Stimulated activated CD4-positive, alpha-beta T cell treated with anti-CD3 and anti-CD28 coated beads, Interleukin-1b, Interleukin-23, amount 100 ng/mL, for 1 hour (primary cell): ENCODE measurements around the gene PGAP1.
A peak's percentile ranks its signal among the peaks of the same experiment; 100 is the strongest.
"Not testable (repeated sequence)": the region's sequence is repeated elsewhere in the genome, so short reads cannot be mapped to it uniquely, and the experiment has no call there.

Experiments
- DNase-seq, 2 donors: peaks; one replicate each; pipeline ENCODE4 v3.0.0-alpha.2; 2020; ENCODE audit warnings: low read depth in 2 of 2

PGAP1 gene

DNA sequence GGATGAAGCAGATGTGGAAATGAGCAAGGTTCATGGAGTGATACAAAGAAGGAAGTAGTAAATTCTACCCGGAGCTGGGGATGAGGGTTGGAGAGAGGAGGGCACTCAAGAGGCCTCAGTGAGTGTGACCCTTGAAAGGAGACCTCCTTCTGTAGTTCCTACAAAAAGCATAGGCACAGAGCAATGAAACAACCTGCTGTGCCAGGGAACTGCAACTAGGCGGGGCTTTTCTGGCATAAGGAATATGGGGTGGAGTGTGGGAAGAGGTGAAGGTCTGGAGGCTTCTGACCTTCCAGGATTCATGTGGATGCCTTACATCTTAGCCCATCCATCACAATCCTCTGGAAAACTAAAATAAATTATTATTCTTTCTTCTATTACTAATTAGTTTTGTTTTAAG is 25.5 kb upstream of the PGAP1 start:
- DNase-seq, result no peak

DNA sequence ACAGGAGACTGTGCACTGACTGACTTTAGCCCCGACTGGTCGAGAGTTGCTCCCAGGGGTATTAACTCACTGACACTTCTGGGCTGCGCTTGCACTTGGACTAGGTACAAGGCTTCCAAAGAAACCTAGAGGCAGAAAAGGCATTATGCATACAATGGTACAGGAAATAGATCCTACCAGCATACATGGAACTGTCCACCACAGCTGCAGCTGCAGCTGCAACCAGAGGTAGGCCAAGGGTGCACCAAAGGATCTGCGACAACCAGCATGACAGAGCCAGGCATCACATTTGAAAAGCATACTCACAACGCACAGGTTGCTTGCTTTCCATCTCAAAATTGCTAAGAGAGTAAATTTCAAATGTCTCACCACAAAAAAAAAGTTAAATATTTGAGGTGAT is 22.6 kb upstream of the PGAP1 start:
- no peak for DNase-seq

DNA sequence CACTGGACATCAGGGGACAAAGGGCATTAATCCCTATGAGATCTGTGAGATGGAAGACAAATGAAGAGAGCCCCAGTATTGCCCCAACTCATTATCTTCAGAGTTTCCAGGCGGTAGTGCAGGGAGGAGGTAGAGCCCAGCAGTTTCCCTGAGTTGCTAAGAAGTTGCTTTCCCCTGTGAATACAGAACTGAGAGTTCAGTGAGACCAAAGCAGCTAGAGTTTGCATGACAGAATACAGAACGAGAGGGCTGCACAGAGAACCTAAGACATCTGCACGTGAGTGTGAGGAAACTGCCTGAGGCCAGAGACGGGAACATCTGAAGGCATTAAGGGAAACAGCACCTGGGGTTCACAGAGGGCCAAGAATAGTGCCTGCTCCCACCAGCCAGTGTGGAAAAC is 18.1 kb upstream of the PGAP1 start:
- no peak for DNase-seq

DNA sequence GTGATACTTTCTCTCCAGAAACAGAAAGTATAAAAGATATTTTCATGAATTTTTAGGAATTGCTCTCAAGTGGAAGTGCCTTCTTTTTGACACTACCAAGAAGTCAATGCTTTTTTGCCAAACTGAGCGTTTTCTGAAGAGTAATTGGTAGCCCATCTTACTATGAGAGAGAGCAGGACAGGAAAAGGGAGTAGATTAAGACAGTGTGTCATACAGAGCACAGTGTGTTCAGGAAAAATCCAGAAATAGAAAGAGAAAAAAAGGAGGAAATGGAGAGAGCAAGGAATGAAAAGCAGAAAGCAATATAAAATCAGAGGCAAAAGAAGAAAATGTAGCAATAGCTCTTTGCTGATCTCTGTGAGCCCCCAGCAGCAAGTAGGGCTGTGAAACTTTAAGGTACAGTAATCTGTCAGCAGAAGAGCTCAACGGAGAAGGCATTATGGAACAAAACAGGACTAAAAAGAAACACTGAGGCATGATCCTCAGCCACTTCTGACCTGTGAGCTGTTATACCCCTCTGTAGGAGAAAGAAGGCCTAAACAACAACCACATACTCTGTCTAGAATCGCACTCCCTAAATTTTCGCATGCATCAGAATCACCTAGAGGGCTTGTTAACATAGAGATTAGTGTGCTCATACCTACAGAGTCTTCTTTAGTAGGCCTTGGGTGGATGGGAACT is 15.0 kb upstream of the PGAP1 start:
- DNase-seq, result no peak

DNA sequence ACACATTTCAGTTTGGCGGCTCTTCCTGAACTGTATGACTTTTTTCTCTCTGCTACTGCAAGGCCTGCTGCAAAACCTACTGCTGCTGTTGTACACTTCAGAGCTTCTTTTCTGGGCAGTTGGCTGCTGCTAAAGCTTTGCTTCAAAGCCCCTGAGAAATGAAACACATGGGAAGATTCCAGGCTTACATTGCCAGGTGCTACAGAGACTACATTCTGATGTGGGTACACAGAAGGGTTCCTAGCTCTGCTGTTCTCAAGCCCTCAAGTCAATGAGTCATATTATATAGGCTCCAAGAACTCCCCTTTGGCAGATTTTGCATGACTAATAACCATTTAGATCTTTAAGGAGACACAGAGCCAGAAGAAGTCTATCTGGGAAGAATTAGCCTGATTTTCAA is 12.9 kb upstream of the PGAP1 start:
- no peak for DNase-seq

DNA sequence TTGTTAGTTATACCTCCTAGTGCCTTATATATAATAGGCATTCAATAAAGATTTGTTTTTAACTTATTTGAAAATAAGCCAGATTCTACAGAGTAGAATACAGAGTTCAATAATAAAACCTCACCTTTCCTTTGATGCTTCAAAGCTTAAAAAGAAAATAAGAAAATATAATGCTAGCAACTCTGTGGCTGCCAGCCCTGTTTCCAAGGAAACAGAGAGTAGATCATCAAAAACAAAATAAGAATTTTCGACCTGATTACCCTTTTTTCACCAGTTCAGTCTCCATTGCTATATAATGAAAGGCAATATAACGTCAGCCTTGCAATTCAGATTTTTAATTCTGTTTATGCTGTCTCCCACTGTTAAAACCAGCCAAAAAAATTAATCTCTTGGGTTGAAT is 8.9 kb upstream of the PGAP1 start:
- no peak for DNase-seq

DNA sequence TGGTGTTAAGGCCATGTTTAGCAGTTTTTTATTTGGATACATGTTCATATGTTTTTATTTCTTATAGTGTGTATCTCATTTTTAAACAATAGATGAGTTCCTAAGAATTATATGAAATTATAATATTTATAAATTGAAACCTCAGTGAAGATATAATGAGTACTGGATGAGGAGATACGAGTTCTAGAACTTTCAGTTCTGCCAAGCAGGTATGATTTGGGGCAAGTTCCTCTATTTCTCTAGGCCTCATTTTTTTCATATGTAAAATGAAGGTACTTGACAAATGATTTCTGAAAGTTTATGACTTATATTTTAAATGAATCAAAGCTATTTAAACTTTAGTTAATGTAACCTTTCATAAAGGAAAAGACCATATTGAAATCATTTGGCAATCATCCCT is 8.2 kb upstream of the PGAP1 start:
- no peak for DNase-seq

DNA sequence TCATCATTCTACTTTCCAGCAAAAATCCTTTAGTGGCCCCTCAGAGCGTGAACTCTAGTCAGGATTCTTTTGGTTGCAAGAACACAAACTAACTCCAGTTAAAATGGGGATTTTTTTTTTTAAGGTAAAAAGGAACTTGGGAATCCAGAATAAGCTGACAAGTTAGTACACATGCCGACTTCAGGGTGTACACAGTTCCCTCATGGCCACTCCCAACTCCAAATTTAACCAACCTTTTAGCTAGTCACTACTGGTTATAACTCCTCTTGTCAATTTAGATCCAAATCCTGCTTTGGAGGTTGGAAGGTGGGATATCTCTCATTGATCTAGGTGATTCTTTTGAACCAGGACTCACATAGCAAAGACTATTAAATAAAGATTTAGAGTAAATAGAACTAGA is 5.0 kb upstream of the PGAP1 start:
- no peak for DNase-seq

DNA sequence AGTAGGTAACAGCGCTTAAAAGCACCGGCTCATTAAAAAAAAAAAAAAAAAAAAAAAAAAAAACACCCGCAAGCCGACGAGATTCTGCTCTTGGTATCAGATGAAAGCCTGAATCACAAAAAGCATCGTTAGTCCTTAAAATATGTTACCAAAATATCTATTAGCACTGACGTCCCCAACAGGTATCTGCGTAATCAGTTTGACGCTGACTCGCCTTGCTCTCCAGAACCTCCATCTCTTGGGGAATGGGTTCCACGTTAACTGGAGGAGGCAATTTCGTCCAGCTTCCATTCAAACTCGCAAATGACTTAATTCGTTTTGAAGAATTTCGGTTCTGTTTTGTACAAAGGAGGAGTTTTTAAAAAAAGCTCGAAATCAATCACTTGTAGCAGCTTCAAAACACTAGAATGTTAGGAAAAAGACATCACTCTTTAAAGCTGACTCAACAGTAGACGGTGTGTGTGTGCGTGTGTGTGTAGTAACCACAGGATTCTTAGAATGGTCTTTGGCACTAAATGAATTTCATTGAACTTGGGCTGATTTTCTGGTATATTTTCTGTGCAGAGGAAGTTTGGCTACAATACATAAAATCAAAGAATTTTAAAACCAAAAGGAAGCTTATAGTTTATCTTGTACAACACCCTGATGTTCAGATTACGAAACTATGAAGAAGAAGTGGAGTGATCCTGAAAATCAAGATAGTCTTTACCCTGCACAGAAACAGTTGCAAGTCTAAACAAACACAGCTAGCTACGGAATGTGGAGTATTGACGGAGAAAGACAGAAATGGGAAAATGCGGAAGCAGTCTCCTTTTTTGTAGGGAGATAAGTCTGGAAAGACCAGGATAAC is 1.1 kb upstream of the PGAP1 start:
- peak in 1 of 2 donors; percentile 35 for DNase-seq

DNA sequence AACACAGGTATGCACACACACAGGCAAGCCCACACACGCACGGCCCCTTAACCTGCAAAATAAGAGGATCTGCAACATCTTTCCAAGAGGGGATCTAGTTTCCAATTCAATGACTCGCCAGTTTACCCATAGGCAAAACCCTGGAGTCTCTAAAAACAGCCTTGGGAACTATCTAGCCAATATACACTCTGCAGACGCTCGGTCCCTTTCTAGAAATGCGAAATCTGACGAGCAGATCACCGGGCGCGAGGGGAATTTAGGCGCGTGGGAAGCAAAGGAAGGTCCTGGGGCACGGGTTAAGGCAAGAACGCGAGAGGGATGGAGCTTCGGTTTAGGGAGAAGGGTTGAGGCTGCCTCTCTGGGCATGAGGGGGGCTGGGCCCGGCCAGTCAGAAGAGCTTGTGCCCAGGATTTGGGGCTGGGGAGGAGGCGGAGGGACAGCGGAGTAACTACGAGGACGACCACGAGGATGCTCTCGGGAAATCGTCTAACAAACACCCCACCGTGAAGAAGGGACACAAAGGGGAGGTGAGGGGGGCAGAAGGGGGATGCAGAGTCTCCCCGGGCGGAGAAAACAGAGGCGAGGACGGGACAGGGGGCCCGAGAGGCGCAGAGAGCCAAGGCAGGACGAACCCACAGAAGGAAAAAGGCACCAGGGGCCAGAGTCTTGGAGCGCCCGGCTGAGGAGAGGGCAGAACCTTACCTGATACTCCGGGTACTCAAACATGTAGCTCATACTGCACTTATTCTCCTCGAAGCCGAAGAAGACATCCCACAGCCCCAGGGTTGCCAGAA is 542 bp downstream of the PGAP1 start:
- no peak for DNase-seq

DNA sequence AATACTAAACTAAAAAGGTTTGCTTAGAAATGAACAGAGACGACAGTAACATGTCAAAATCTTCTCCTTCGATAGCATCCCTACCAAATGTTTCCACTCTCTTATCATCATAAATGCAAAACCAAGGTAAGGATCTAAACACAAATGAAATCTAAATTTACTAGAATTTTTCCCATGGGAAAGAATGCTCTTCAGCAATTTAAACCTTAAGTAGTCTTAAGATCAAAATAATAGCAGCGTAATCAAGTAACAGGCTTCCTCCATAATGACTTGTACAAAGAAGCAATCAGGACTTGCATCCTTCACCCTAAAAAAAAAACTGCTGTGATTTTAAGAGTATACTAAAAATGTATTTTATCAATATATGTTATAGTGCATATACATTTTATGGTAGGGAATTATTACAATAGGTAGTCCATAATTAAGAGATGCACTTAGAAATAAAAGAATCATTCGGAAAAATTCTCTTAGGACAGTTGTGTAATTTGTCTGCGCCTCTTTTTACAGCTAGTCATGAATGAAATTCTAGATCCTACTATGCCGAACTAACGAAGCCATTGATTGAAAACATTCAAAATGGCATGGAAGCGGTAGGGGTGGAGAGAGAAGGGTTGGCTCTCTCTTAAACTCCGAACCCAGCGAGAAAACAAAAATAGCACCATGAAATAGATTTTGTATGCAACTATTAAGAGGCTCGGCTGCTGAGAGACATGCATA is 1.3 kb downstream of the PGAP1 start:
- no peak for DNase-seq

DNA sequence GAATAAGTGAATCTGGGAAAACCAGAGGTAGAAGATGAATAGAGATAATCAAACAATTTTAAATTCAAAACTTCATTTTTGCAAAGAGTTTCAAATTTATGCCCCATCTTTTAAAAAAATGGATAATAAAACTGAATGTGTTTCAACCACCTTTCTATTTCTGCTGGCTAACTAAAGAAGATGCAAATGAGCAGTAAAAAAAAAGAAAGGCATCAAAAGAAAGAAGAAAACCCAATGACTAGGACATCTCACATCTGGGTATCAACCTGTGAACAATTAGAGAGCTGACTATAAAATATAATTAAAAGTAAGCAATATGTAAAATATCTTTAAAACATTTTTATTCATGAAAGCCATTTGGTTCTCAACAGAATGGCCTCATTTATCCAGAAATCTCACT is 2.5 kb downstream of the PGAP1 start:
- DNase-seq, result no peak

DNA sequence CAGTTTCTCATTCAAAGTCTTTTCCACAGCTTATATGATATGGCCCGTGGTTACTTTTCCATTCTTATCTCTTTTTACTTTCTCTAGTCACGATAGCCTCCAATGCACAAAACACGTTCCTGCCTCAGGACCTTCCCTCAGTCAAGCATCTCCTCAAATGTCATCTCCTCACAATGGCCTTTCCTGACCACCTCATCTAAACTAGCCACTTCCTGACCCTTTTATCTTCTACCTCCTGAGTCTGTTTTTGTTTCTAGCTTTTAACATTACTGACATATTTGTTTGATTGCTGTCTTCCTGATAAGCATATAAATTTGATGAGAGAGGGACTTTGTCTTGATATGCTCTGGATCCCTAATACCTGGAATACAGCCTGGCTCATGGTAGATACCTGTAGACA is 7.6 kb downstream of the PGAP1 start:
- DNase-seq, result no peak

DNA sequence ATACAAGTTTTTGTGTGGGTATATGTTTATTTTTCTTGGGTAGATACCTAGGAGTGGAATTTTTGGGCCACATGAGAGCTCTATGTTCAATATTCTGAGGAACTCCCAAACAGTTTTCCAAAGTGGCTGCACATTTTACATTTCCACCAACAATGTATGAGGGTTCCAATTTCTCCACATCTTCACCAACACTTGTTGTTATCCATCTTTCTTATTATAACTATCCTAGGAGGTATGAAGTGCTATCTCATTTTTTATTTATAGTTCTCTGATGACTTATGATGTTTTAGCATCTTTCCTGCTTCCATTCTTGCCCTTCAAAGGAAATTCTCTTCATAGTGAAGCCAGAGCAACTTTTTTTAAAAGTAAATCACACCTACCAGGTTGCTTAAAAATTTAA is 8.7 kb downstream of the PGAP1 start:
- DNase-seq, result no peak

DNA sequence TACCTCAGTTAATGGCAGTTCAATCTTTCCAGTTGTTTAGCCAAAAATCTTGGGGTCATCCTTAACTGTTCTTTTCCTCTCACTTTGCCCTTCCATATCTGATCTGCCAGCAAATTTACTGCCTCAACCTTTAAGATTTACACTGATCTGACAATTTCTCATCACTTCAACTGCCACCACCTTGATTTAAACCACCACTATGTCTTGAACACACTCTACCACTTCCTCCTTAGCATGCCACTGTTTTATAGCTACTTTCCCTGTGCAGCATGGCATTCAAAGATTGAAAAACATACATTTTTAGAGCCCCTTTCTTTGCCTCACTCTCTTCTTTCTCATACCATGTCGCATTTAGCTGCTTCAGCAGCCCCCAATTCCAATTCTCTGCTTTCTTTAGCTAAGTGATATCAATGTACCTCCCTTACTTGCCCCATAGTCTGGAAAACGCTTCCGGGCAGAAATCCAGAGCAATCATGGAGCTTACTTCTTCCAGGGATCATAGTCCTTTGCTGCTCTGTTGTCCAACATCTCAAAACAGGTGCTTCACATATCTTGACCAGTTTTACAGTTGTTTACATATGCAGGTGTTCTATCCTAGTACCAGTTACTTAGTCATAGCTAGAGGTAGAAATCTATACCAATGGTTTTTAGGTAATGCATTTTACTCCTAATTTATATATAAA is 10.9 kb downstream of the PGAP1 start:
- no peak for DNase-seq

DNA sequence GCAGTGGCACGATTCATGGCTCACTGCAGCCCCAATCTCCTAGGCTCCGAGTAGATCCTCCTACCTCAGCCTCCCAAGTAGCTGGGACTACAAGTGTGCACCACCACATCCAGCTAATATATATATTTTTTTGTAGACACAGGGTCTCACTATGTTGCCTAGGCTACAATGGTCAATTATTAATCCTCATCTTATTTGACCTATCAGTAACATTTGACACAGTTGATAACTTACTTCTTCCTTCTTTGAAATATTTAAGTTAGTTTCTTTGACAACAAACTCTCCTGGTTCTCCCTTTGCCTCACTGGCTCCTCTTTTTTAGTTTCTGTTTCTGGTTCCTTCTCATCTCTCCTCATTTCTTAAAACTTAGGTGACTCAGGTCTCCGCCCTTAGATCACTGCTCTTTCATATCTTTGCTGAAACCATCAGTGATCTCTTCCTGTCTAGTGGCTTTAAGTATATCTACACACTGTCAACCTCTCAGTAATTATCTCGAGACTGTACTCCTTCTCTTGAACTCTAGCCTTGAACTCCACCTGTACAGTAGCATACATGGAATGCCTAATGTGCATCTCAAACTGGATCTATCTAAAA is 11.5 kb downstream of the PGAP1 start:
- no peak for DNase-seq

DNA sequence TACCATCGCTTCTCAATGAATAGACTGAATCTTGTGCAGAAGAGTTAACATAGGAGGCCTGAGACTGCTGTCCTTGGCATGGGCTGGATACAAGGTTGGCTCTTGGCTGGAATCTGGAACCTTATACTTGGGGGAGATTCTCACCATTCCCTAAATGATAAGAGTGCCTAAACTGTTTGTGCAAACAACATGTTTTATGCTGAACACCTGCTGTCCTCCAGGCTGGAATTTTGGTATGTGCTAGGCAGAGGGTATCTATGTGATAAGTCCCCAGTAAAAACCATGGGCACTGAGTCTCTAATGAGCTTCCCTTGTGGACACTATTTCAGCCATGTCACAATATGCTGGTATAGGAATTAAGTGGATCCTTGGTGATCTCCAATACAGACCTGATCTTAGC is 12.8 kb downstream of the PGAP1 start:
- no peak for DNase-seq

DNA sequence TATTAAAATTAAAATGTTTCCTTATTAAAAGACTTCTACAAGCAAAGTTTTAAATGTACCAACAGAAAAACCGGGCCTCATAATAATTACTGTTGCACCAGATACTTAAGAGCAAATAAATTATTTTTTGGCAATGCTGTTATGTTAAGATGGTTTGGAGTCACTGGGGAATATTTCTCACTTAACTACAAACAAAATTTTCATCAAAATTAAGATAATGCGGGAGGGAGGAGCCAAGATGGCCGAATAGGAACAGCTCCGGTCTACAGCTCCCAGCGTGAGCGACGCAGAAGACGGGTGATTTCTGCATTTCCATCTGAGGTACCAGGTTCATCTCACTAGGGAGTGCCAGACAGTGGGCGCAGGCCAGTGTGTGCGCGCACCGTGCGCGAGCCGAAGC is 21.1 kb downstream of the PGAP1 start:
- DNase-seq, result not testable (repeated sequence)

DNA sequence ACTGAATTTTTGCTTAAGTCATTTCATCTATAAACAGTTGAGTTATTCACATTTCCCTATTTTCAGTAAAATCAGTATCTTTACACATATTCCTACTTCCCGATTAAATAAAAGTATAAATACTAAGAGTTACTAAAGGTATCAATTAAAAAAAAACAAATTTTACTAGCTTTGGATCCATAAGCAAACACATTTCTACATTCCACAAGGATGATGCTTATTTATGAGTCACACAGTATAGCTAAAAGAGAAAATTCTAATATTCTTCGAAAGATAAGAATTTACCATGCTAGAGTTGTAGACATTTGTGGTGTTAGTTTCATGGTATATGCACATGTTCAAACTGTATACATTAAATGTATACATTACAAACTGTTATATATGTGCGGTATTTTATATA is 23.7 kb downstream of the PGAP1 start:
- DNase-seq, result no peak

DNA sequence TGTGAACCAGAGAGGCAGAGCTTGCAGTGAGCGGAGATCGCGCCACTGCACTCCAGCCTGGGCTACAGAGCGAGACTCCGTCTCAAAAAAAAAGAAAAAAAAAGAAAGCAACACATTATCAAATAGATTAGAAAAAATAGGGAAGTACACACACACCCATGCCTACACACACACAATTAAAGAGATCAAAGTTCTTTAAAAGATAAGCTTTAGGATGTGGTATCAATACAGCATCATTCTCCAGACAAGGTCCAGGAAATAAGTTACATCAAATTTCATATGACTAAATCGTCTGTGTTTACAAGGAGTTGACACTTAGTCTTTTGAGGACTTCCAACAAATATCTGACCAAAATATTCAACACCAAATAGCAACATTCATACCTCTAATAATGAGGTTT is 25.7 kb downstream of the PGAP1 start:
- DNase-seq, result no peak

DNA sequence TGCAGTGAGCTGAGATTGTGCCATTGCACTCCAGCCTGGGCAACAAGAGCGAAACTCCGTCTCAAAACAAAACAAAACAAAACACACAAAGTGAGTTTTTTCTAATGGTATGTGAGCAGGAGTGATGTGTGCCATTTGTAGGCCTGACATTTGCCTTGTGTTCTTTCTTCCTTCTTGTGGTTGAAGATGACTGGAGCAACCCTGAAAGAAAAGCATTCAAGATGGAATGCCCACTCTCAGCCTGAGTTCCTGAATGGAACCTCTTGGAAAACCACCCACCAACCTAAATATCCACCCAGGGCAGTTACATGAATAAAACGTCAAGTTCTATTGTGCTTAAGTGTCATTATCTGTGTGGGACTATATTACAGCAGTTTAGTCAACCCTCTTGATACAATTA is 26.5 kb downstream of the PGAP1 start:
- DNase-seq, result no peak
